GM23248 (cell line): Measurements from ENCODE around the gene ANO10.

ENCODE experiments used
- EZH2 ChIP-seq: fragments of 200-600 bp; sonication (generic); IDR thresholded peaks from 2 replicates; pipeline ENCODE4 v1.6.1; 2018; ENCODE audit warnings: antibody characterized with exemption, mild to moderate bottlenecking; ENCODE audit not compliant: insufficient read depth, poor library complexity, severe bottlenecking
- EZH2phosphoT487 ChIP-seq: fragments of 200-600 bp; sonication (generic); IDR thresholded peaks from 2 replicates; pipeline ENCODE4 v1.6.1; 2018; ENCODE audit warnings: antibody characterized with exemption, moderate library complexity, mild to moderate bottlenecking, low read depth; ENCODE audit not compliant: insufficient read depth

- no peak for TF ChIP-seq EZH2
- no peak for TF ChIP-seq EZH2phosphoT487
These were observed 131.9 kb downstream of the ANO10 start for GRCh38 chr3:43489930-43490329.
